Upper lobe of left lung (tissue), 4 donors: ENCODE data around the gene C2CD2L.

Experiments used
- CTCF ChIP-seq, 6 experiments: fragments of 450-650 bp in 4 of 6; fragments of 200-600 bp in 2 of 6; sonication (generic) in 2 of 6; IDR thresholded peaks; one replicate each; pipeline ENCODE4 v1.5.1; 2016 to 2019; ENCODE audit warnings: antibody characterized with exemption in 6 of 6
- EP300 ChIP-seq, 4 donors: sonication (generic); formaldehyde crosslinking; IDR thresholded peaks; one replicate each; pipeline ENCODE4 v1.5.1; 2017; ENCODE audit warnings: antibody characterized with exemption in 4 of 4, control low read depth in 2 of 4
- POLR2A ChIP-seq, 4 donors: fragments of 450-650 bp; IDR thresholded peaks; one replicate each; pipeline ENCODE4 v1.5.1; 2016 to 2017; ENCODE audit warnings: antibody characterized with exemption in 4 of 4, mild to moderate bottlenecking in 2 of 4
- POLR2AphosphoS5 ChIP-seq, 2 donors: sonication (generic); formaldehyde crosslinking; IDR thresholded peaks; one replicate each; pipeline ENCODE4 v1.5.1; 2017; ENCODE audit warnings: antibody characterized with exemption in 2 of 2

- TF ChIP-seq CTCF (IDR thresholded peaks at IDR 0.05), result no peak
- peak in 3 of 4 donors; percentile 29 to 78 (median 29) for TF ChIP-seq POLR2A (IDR thresholded peaks at IDR 0.05)
- TF ChIP-seq POLR2AphosphoS5 (IDR thresholded peaks at IDR 0.05), result peak; percentile 60 to 90
- no peak for TF ChIP-seq EP300 (IDR thresholded peaks at IDR 0.05)
Measured at GRCh38 chr11:119121008-119121810, 14.1 kb downstream of the C2CD2L start, which contains the start of gene HINFP.
